KMS-11 (cell line): ENCODE data around the gene CDK6.

Source experiments
- H2AFZ ChIP-seq: fragments of 200-600 bp; sonication (generic); 2 replicates; pipeline ENCODE4 v1.6.1; 2016; ENCODE audit warnings: antibody characterized with exemption, mixed run types, low read depth
- H3K27ac ChIP-seq: fragments of 200-600 bp; sonication (generic); 2 replicates; pipeline ENCODE4 v1.6.1; 2016; ENCODE audit warnings: mild to moderate bottlenecking, mixed run types
- H3K27me3 ChIP-seq: fragments of 200-600 bp; sonication (generic); 2 replicates; pipeline ENCODE4 v1.6.1; 2017; ENCODE audit warnings: mild to moderate bottlenecking, low read depth, mixed run types, moderate library complexity; ENCODE audit not compliant: insufficient read depth
- H3K36me3 ChIP-seq: fragments of 200-600 bp; sonication (generic); 2 replicates; pipeline ENCODE4 v1.6.1; 2017; ENCODE audit warnings: mild to moderate bottlenecking, mixed run types; ENCODE audit not compliant: insufficient read depth
- H3K4me1 ChIP-seq: fragments of 200-600 bp; sonication (generic); 2 replicates; pipeline ENCODE4 v1.6.1; 2016; ENCODE audit warnings: mild to moderate bottlenecking, low read depth, mixed run types; ENCODE audit not compliant: poor library complexity, severe bottlenecking
- H3K4me2 ChIP-seq: fragments of 200-600 bp; sonication (generic); 2 replicates; pipeline ENCODE4 v1.7.0; 2016; ENCODE audit warnings: mild to moderate bottlenecking, mixed run types
- H3K4me3 ChIP-seq: fragments of 200-600 bp; sonication (generic); IDR thresholded peaks from 2 replicates; pipeline ENCODE4 v1.6.1; 2017; ENCODE audit warnings: low read depth, low read length, mixed read lengths; ENCODE audit not compliant: insufficient read depth
- H3K79me2 ChIP-seq: fragments of 200-600 bp; sonication (generic); 2 replicates; pipeline ENCODE4 v1.6.1; 2016; ENCODE audit warnings: low read depth, mixed run types; ENCODE audit not compliant: insufficient read depth
- H3K9ac ChIP-seq: fragments of 200-600 bp; sonication (generic); 2 replicates; pipeline ENCODE4 v1.6.1; 2016; ENCODE audit warnings: mild to moderate bottlenecking, mixed run types
- H4K20me1 ChIP-seq: fragments of 200-600 bp; sonication (generic); 2 replicates; pipeline ENCODE4 v1.6.1; 2016; ENCODE audit warnings: mild to moderate bottlenecking, mixed run types; ENCODE audit not compliant: insufficient read depth
- CTCF ChIP-seq: fragments of 200-600 bp; sonication (generic); conservative IDR thresholded peaks from 2 replicates; pipeline ENCODE4 v1.6.1; 2017; ENCODE audit warnings: low read depth, mild to moderate bottlenecking, antibody characterized with exemption, low read length, moderate library complexity, mixed read lengths

CDK6 gene

GRCh38 chr7:92588561-92588960 is 247.8 kb downstream of the CDK6 start:
- H2AFZ ChIP-seq = no peak overlapping the region
- peaks cover 47% of the 10 kb centered on the region for H3K4me1 ChIP-seq
- peak overlapping the region; percentile 87 for H3K4me2 ChIP-seq
- no peak for TF ChIP-seq CTCF
- 0 out of 2 replicates have a peak, but pooled peaks cover 3% of the 10 kb centered on the region for H3K36me3 ChIP-seq
- H3K4me3 ChIP-seq = no peak overlapping the region
- H3K79me2 ChIP-seq = peaks cover 63% of the 10 kb centered on the region
- no peak overlapping the region for H3K9ac ChIP-seq
- H3K27me3 ChIP-seq = no peaks in the 10 kb centered on the region
- H3K27ac ChIP-seq = no peak overlapping the region
- H4K20me1 ChIP-seq = peaks cover 26% of the 10 kb centered on the region; the same call in 1 of the 2 replicates

DNA sequence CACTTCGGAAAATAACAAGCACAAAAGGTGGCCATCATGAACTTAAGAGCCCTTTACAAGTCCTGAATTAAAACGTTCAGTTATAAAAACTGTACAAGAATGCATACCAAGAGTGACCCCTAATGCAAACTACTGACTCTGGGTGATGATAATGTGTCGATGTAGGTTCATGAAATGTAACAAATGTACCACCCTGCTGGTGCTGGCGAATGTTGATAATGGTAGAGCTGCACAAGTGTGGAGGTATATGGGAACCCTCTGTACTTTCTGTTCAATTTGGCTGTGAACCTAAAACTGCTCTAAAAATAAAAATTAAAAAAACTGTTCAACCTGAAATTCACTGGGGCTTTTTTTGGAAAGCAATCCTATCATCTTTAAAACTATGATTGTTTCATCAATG is 249.5 kb downstream of the CDK6 start:
- no peak for TF ChIP-seq CTCF
- Histone ChIP-seq H3K27me3 (no peaks in the 10 kb centered on the region), H3K4me3 (no peak overlapping the region), H3K4me1 (peaks cover 47% of the 10 kb centered on the region), H3K4me2 (peak overlapping the region; percentile 17; the same call in 1 of the 2 replicates), H2AFZ (no peak overlapping the region), H3K79me2 (peaks cover 80% of the 10 kb centered on the region), H3K9ac (no peak overlapping the region), H3K27ac (no peak overlapping the region), H3K36me3 (0 out of 2 replicates have a peak, but pooled peaks cover 3% of the 10 kb centered on the region), H4K20me1 (peaks cover 28% of the 10 kb centered on the region; the same call in 1 of the 2 replicates)

DNA sequence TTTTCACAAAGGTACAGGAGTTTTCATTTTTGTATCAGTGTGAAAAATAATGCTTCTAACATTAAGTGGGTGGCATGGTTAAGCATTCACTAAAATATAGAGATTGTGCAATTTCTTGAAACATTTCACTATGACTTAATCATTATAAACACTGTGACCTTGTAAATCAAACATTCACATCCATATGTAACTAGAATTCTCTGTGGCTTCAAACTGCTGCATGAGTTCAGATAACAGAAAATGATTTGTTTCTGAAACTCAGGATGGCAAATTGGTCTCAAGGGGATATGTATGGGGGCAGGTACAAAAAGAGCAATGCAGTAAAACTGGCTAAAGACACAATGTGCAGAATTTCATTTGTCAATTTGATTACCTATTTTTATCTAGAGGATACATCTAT is 250.0 kb downstream of the CDK6 start:
- Histone ChIP-seq H3K9ac (no peak overlapping the region), H3K4me2 (peak overlapping the region; percentile 17; the same call in 1 of the 2 replicates), H4K20me1 (peaks cover 30% of the 10 kb centered on the region; the same call in 1 of the 2 replicates), H2AFZ (no peak overlapping the region), H3K27me3 (no peaks in the 10 kb centered on the region), H3K4me1 (peaks cover 47% of the 10 kb centered on the region), H3K36me3 (0 out of 2 replicates have a peak, but pooled peaks cover 3% of the 10 kb centered on the region), H3K27ac (no peak overlapping the region), H3K79me2 (peaks cover 84% of the 10 kb centered on the region), H3K4me3 (no peak overlapping the region)
- no peak for TF ChIP-seq CTCF

GRCh38 chr7:92584953-92585352 is 251.4 kb downstream of the CDK6 start:
- no peak overlapping the region for H3K27ac ChIP-seq
- H3K4me2 ChIP-seq = peak overlapping the region; percentile 4; the same call in 1 of the 2 replicates
- H3K79me2 ChIP-seq = peaks cover 96% of the 10 kb centered on the region
- H3K4me3 ChIP-seq = no peak overlapping the region
- peaks cover 3% of the 10 kb centered on the region; the same call in 1 of the 2 replicates for H3K36me3 ChIP-seq
- no peak overlapping the region for H3K9ac ChIP-seq
- no peak overlapping the region for H2AFZ ChIP-seq
- H3K4me1 ChIP-seq = peaks cover 47% of the 10 kb centered on the region
- peaks cover 30% of the 10 kb centered on the region; the same call in 1 of the 2 replicates for H4K20me1 ChIP-seq
- TF ChIP-seq CTCF = no peak
- no peaks in the 10 kb centered on the region for H3K27me3 ChIP-seq
